A549 (cell line): ENCODE results near the gene PUS1.

Experiments
- EP300 ChIP-seq, 2 experiments: fragments of >200 bp; sonication (Bioruptor Twin); formaldehyde crosslinking; IDR thresholded peaks; 2 replicates in 1 of 2; 3 replicates in 1 of 2; pipeline ENCODE4 v1.6.1; 2016 to 2017
- MAFK ChIP-seq: fragments of 450-650 bp; IDR thresholded peaks from 2 replicates; pipeline ENCODE4 v1.6.1; 2014; ENCODE audit not compliant: partially characterized antibody
- NPAS2 ChIP-seq: fragments of 250-450 bp; sonication (Bioruptor Pico); IDR thresholded peaks from 2 replicates; pipeline ENCODE4 v1.8.0; 2022; ENCODE audit warnings: mild to moderate bottlenecking, moderate library complexity, borderline replicate concordance
- NR3C1 ChIP-seq: fragments of >200 bp; sonication (Bioruptor Twin); formaldehyde crosslinking; IDR thresholded peaks from 3 replicates; pipeline ENCODE4 v1.6.1; 2017
- POLR2A ChIP-seq: IDR thresholded peaks from 2 replicates; pipeline ENCODE4 v1.6.1; 2012; ENCODE audit warnings: mild to moderate bottlenecking, low read length
- ZFP36 ChIP-seq: fragments of 450-650 bp; IDR thresholded peaks from 2 replicates; pipeline ENCODE4 v1.6.1; 2014; ENCODE audit warnings: borderline replicate concordance; ENCODE audit not compliant: partially characterized antibody
- TF ChIP-seq, protein P1 (sequence below): fragments of >200 bp; sonication (Bioruptor Twin); formaldehyde crosslinking; IDR thresholded peaks from 3 replicates; pipeline ENCODE4 v1.5.1; 2016

DNA sequence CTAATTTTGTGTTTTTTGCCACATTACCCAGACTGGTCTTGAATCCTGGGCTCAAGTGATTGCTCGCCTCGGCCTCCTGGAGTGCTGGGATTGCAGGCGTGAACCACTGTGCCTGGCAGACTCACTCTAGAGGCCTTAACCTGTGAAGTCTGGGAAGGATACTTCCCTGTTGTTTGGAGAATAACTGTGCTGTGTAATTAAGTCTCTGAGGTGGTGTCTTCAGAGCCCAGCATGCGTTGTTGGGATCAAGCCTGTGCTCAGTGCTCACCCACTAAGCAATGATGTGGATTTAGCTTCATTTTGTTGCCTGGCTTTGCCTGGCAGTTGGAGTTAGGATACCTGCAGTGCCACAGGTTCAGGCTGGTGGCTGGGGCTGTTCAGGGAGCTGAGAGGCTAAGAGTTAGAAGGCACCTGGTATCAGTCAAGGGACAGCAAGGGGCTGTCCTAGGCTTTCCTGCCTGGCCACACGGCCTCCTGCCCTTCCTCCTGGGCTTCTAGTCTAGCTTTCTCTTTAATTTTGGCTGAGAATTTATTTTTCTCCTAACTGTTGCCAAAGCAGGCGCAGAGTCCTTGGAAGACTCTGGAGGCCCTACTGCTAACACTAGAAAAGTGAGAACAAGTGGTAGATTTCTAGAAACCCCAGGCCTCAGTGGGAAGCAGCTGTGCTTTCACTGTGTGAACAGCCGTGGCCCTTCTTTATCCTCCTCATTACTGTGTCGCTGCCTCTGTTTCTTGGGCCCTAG is 59.1 kb downstream of the PUS1 start:
- TF ChIP-seq, protein P1, sequence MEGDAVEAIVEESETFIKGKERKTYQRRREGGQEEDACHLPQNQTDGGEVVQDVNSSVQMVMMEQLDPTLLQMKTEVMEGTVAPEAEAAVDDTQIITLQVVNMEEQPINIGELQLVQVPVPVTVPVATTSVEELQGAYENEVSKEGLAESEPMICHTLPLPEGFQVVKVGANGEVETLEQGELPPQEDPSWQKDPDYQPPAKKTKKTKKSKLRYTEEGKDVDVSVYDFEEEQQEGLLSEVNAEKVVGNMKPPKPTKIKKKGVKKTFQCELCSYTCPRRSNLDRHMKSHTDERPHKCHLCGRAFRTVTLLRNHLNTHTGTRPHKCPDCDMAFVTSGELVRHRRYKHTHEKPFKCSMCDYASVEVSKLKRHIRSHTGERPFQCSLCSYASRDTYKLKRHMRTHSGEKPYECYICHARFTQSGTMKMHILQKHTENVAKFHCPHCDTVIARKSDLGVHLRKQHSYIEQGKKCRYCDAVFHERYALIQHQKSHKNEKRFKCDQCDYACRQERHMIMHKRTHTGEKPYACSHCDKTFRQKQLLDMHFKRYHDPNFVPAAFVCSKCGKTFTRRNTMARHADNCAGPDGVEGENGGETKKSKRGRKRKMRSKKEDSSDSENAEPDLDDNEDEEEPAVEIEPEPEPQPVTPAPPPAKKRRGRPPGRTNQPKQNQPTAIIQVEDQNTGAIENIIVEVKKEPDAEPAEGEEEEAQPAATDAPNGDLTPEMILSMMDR, result no peak
- no peak for TF ChIP-seq NPAS2 (CRISPR knock-in tag)
- no peak for TF ChIP-seq MAFK
- TF ChIP-seq ZFP36, result no peak
- no peak for TF ChIP-seq NR3C1
- TF ChIP-seq POLR2A, result no peak
- TF ChIP-seq EP300 (IDR thresholded peaks at IDR 0.05), result no peak
